Ishikawa (cell line): ENCODE measurements around the gene PTPN13.

ENCODE experiments used
- CEBPB ChIP-seq: IDR thresholded peaks from 2 replicates; pipeline ENCODE4 v1.6.1; 2012
- CREB1 ChIP-seq: IDR thresholded peaks from 2 replicates; pipeline ENCODE4 v1.6.1; 2012; ENCODE audit warnings: low read depth
- EGR1 ChIP-seq: IDR thresholded peaks from 2 replicates; pipeline ENCODE4 v1.6.1; 2012
- EP300 ChIP-seq: IDR thresholded peaks from 2 replicates; pipeline ENCODE4 v1.6.1; 2012; ENCODE audit warnings: borderline replicate concordance
- FOXM1 ChIP-seq: IDR thresholded peaks from 2 replicates; pipeline ENCODE4 v1.6.1; 2012; ENCODE audit warnings: low read depth, borderline replicate concordance
- NFIC ChIP-seq: IDR thresholded peaks from 2 replicates; pipeline ENCODE4 v1.6.1; 2012
- RAD21 ChIP-seq: IDR thresholded peaks from 2 replicates; pipeline ENCODE4 v1.6.1; 2012; ENCODE audit warnings: low read depth
- TAF1 ChIP-seq: IDR thresholded peaks from 2 replicates; pipeline ENCODE4 v1.6.1; 2012; ENCODE audit warnings: low read depth, mild to moderate bottlenecking
- TCF12 ChIP-seq: IDR thresholded peaks from 2 replicates; pipeline ENCODE4 v1.6.1; 2012; ENCODE audit warnings: low read depth
- TEAD4 ChIP-seq: IDR thresholded peaks from 2 replicates; pipeline ENCODE4 v1.6.1; 2012
- YY1 ChIP-seq: IDR thresholded peaks from 2 replicates; pipeline ENCODE4 v1.6.1; 2012; ENCODE audit warnings: low read depth
- ZBTB7A ChIP-seq: IDR thresholded peaks from 2 replicates; pipeline ENCODE4 v1.6.1; 2012; ENCODE audit warnings: low read depth
- TF ChIP-seq, protein P1 (sequence below): IDR thresholded peaks from 2 replicates; pipeline ENCODE4 v1.6.1; 2012
- TF ChIP-seq, protein P2 (sequence below): IDR thresholded peaks from 2 replicates; pipeline ENCODE4 v1.6.1; 2012
- TF ChIP-seq, protein P3 (sequence below): IDR thresholded peaks from 2 replicates; pipeline ENCODE4 v1.6.1; 2012; ENCODE audit warnings: low read depth, mild to moderate bottlenecking

Gene PTPN13

DNA sequence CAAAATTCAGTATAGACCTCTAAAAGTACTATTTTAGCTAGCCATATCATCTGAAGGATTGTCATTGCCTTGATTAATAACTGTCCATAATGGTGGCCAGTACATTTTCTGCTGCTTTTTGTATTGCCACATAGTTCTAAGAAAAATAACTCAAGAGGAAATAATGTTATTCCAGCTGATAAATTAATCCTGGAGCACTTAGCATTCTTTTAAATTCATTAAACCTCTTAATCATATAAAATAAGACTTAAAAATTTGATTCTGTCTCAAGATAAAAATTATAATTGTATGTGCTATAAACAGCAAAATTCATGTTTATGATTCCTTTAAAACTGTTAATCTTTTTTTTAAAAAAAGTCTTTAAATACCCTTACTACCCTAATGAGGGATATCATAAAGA, 12.7 kb downstream of the PTPN13 start:
- TF ChIP-seq ZBTB7A (no peak), CEBPB (no peak), TCF12 (no peak), CREB1 (no peak), EP300 (no peak), YY1 (no peak), TEAD4 (no peak), FOXM1 (no peak), RAD21 (no peak), NFIC (no peak), EGR1 (no peak)
- TF ChIP-seq, protein P1, sequence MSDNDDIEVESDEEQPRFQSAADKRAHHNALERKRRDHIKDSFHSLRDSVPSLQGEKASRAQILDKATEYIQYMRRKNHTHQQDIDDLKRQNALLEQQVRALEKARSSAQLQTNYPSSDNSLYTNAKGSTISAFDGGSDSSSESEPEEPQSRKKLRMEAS = no peak
- TF ChIP-seq, protein P2, sequence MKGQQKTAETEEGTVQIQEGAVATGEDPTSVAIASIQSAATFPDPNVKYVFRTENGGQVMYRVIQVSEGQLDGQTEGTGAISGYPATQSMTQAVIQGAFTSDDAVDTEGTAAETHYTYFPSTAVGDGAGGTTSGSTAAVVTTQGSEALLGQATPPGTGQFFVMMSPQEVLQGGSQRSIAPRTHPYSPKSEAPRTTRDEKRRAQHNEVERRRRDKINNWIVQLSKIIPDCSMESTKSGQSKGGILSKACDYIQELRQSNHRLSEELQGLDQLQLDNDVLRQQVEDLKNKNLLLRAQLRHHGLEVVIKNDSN = no peak

DNA sequence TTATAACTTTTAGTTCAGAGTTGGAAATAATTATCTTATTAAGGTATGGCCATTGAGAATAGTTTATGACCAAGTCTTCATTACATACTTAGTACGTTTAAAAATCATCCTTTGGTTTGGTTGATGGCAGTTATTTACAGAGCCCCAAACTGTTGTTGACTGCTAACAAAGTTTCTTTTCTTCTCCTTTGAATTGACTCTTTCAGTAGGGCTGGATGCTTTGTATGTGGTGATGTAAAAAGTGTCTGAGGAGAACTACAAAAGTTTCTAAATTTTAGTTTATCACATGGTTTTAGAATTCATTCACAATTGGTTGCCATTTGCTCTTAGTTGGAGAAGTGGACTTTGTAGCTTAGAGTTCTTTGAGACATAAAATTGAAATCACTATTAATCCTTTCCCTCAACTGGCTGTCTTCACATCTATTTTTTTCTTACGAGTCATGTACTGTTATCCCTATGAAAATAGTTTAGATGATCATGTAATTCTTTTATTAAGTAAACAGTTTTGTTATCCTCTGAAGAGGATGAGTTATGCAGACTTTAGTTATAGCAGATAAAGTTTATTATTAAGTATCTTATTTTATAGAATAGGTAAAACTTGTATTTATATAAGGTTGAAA, 14.8 kb downstream of the PTPN13 start:
- TF ChIP-seq, protein P3, sequence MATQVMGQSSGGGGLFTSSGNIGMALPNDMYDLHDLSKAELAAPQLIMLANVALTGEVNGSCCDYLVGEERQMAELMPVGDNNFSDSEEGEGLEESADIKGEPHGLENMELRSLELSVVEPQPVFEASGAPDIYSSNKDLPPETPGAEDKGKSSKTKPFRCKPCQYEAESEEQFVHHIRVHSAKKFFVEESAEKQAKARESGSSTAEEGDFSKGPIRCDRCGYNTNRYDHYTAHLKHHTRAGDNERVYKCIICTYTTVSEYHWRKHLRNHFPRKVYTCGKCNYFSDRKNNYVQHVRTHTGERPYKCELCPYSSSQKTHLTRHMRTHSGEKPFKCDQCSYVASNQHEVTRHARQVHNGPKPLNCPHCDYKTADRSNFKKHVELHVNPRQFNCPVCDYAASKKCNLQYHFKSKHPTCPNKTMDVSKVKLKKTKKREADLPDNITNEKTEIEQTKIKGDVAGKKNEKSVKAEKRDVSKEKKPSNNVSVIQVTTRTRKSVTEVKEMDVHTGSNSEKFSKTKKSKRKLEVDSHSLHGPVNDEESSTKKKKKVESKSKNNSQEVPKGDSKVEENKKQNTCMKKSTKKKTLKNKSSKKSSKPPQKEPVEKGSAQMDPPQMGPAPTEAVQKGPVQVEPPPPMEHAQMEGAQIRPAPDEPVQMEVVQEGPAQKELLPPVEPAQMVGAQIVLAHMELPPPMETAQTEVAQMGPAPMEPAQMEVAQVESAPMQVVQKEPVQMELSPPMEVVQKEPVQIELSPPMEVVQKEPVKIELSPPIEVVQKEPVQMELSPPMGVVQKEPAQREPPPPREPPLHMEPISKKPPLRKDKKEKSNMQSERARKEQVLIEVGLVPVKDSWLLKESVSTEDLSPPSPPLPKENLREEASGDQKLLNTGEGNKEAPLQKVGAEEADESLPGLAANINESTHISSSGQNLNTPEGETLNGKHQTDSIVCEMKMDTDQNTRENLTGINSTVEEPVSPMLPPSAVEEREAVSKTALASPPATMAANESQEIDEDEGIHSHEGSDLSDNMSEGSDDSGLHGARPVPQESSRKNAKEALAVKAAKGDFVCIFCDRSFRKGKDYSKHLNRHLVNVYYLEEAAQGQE = no peak
- TF ChIP-seq TCF12 = no peak
- TF ChIP-seq CREB1 = no peak
- no peak for TF ChIP-seq RAD21
- no peak for TF ChIP-seq NFIC
- TF ChIP-seq TAF1 = no peak

DNA sequence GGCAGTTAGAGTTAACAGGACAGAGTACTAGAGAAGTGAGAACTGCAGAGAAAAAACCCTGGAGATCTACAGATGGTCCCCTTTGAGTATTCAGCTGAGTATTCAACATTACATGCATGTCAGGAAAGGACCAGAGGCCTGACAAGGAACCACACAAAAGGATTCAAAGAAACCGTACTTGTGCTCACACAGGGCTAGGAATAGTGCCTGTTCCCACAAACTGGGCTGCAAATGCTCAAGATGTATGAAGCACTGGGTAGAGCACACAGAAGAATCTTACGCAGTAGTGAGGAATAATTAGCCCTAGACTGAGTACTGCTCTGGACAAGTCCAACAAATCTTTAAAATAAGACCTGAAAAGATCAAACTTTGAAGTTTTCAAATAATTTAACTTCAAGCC, 17.6 kb downstream of the PTPN13 start:
- TF ChIP-seq, protein P1 = no peak
- TF ChIP-seq EP300 = no peak
- no peak for TF ChIP-seq CEBPB
- TF ChIP-seq NFIC = no peak
- TF ChIP-seq, protein P2 = no peak

DNA sequence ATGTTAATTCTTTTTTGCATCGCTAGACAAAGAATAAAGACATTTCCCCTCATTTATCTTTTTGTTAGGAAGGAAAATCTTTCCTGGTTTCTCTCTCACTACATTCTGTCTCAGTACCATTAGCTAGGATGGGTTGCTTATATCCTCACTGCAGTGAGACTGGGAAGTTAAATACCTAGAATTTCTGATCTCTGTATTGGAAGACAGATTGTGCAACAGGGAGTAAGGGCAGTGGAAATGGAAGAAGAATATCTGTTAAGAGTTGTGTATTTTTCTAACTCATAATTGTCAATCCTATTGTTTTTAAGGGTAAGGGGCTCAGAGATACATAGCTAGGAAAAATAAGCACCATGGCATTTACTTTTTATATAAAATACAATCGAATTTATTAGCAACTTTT, 19.6 kb downstream of the PTPN13 start:
- TF ChIP-seq NFIC (no peak), CEBPB (peak; percentile 55; the same call in 1 of the 2 replicates), YY1 (no peak)

DNA sequence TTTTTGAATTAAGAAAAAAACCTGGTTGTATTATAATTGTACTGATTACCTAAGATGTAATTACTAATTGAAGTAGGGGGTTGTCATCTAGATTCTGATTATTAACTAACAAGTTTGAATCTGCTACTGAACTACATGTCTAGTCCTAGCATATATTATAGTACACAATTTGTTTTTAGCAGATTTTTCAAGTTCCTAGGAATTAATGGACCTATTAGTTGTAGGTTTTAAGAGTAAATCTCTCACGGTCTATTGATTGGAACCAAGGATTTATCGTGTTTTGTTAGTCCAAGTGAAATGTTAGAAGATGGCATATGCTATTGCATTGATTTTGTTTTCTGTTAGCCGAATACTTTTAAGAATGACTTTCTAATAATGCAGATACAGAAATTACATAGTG, 20.8 kb downstream of the PTPN13 start:
- TF ChIP-seq NFIC (no peak), ZBTB7A (no peak), TEAD4 (no peak), TCF12 (no peak), YY1 (no peak), FOXM1 (no peak), TAF1 (no peak), CEBPB (no peak), EP300 (no peak), EGR1 (no peak), RAD21 (no peak), CREB1 (no peak)
- TF ChIP-seq, protein P1 = no peak
- TF ChIP-seq, protein P2 = no peak

DNA sequence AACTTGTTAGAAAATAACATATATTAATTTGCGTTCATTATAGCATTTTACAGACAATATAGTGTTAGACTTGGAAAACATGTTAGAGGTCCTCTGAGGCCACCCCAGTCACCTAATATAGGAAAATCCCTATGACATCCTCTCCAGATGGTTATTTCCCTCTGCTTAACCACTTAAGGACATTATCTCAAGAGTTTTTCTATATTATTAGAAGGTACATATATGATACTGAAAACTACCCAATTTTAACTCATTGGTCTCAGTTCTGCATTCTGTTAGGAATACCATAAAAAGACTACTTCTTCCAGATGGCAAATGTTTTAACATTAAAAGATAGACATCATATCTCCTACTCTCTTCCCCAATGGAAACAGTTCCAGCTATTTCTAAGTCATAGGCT, 21.4 kb downstream of the PTPN13 start:
- TF ChIP-seq TAF1 (no peak), RAD21 (no peak), CEBPB (no peak), EGR1 (no peak), TCF12 (no peak), NFIC (no peak), ZBTB7A (no peak), FOXM1 (no peak), EP300 (no peak), YY1 (no peak)
- TF ChIP-seq, protein P3 = no peak
- TF ChIP-seq, protein P2 = no peak
- TF ChIP-seq, protein P1 = no peak
